Articular chondrocyte of knee joint (primary cell): ENCODE data around the gene ITIH4. TPM values are rescaled to one million over a fixed set of nuclear protein-coding genes. Genes with fewer than 3 reads are reported as not detected.

Experiments
- small RNA-seq: library from RNA; depleted of rRNA; stranded (forward); fragments of <200 nt; gene quantifications from one replicate; pipeline ENCODE3, GENCODE V24; 2012
- total RNA-seq: library from RNA; depleted of rRNA; stranded (reverse); fragments of >200 nt; gene quantifications from 2 replicates; pipeline ENCODE4 v1.2.3, GENCODE V29; 2012

ITIH4 gene
- 2.7 and 4.7 TPM in 2 replicates for total RNA-seq

GRCh38 chr3:52830535-52831258, at the start of gene ITIH4:
TSS of gene ITIH4 (minus strand) at chr3:52830672. CDS start at chr3:52830642, 30 bp downstream.

DNA sequence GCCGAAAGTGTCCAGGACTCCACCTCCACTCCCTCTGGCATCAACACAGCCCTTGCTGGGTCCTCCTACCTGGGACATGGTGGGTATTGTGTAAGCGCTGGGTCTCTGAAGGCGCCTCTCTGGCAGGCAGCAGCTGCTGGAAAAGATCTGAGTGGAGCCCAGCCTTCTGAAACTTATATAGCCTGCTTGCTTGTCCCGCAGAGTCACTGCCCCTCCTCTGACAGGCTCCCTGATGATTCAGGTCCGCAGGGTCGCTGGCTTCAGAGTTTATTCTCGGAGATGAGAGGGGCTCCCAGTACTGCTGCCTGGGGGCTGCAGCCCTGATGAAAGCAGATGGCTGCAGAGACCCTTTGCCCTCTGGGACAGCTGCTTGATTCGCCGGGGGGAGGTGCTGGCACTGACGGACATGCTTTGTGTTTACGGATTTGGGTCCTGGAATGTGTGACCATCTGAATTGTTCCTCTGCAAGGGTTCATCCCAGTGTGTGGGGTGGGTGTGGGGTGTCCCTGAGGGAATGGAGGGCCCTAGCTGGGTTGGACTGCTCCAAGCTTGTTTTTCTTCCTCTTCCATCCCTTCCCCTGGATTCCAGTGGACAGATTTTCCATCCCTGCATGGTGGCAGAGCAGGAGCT, 4.5 kb upstream of the ITIH4 start, which contains the start of gene MUSTN1:
Gene MUSTN1 (minus strand): TSS at position 149 of the 631 bp plus-strand sequence. CDS start 71 bp downstream, at position 78.

DNA sequence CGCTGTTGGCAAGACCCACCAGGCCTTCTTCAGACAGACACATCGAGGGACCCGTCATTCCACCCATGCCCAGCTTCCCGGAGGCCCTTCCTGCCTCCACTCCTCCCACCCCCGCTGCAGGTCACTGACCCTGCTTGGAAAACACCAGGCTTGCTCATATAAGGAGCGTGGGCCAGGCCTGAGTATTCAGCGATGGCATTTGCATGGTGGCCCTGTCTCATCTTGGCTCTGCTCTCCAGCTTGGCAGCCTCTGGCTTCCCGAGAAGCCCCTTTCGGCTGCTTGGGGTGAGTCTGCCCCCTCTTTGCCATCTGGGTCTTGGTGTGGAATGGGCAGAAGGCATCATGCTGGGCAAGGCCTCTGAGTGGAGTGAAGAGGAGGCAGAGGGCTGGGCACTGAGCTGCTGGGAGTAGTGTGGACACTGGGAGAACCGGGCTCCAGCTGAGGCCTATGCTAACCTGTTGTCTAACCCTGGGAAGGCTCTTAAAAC, 35.8 kb downstream of the ITIH4 start, which contains the start of gene ITIH3:
Gene ITIH3 (plus strand): TSS at position 185 of the 488 bp plus-strand sequence. CDS start 8 bp downstream, at position 193.

GRCh38 chr3:52777127-52777958, 53.1 kb downstream of the ITIH4 start, which contains the start of gene ITIH1:
TSS of gene ITIH1 (plus strand) at chr3:52777599. CDS start at chr3:52777616, 17 bp downstream.

DNA sequence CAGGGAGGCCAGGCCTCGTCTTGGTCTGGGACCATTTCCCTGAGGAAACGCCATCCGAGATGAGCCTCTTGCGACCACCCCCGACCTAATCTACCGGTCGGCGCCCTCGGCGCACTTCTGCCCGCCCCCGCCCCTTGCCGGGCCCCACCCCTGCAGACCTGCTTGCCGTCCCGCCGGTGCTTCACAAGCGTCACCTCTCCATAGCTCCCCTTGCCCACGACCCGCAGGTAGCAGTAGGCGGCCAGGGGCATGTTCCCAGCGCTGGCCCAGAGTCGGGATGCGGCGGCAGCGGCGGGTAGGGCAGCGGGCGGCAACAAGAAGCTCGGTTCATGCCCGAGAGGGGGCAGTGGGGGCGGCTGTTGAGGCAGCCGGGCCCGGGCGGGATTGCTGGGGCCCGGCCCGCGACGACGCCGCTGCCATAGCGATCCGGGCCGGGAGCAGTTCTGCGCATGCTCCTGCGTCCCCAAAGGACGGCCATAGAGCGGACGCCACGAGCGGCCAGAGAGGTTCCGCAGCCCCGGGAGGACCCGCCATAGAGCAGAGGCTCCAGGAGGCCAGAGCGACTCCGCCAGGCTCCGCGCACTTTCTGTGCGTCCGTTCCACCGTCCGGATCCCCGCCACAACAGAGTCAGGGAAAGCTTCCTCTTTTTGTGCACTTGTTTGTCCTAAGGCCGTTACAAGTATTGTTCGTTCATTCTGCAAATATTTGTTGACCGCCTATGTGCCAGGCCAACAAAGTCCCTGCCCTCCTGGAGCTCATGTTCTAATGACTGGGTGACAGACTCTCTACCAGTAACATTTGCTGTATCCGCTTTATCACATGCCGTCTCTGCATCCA, 59.8 kb downstream of the ITIH4 start, which contains the start of gene NEK4:
Gene NEK4 (minus strand): TSS at position 445 of the 838 bp plus-strand sequence. CDS start 194 bp downstream, at position 251.

Small RNAs within 50 kb of the gene (small RNA-seq; reads per million reads assigned to genes)
- gene MIR8064 (not detected), gene MUSTN1 (not detected)

Other genes with a start within 250 kb of the ITIH4 start
- gene PBRM1, start 144.8 kb downstream of the ITIH4 start, total RNA-seq: 95.6 and 99.3 TPM in 2 replicates
- gene GNL3, start 144.6 kb downstream of the ITIH4 start, total RNA-seq: 130 and 144 TPM in 2 replicates
- 103 and 106 TPM in 2 replicates for gene GLT8D1, start 124.9 kb downstream of the ITIH4 start, total RNA-seq
- gene SPCS1, start 124.6 kb downstream of the ITIH4 start, total RNA-seq: 106 and 119 TPM in 2 replicates
- 21.0 and 21.8 TPM in 2 replicates for gene NEK4, start 59.7 kb downstream of the ITIH4 start, total RNA-seq
- gene ITIH1, start 53.1 kb downstream of the ITIH4 start, total RNA-seq: not detected in 2 replicates
- gene ITIH3, start 35.9 kb downstream of the ITIH4 start, total RNA-seq: 0.11 and 0.39 TPM in 2 replicates
- 0.39 TPM in 1 of 2 replicates, not detected in the other for gene MUSTN1, start 4.3 kb upstream of the ITIH4 start, total RNA-seq
- gene STIMATE, start 66.9 kb upstream of the ITIH4 start, total RNA-seq: 10.2 and 12.8 TPM in 2 replicates
- gene SFMBT1, start 215.4 kb upstream of the ITIH4 start, total RNA-seq: 17.9 and 18.7 TPM in 2 replicates